Activated naive CD8-positive, alpha-beta T cell treated with anti-CD3 and anti-CD28 coated beads, Interleukin-2, amount 50 U/mL, for 16 hours (primary cell): ENCODE data around the gene SLC25A11.

Experiments used
- DNase-seq: peaks from one replicate; pipeline ENCODE4 v3.0.0-alpha.2; 2020; ENCODE audit warnings: low read depth, low spot score

SLC25A11 gene

GRCh38 chr17:4895657-4896331 is 44.1 kb downstream of the SLC25A11 start:
- no peak for DNase-seq

GRCh38 chr17:4895121-4895520 is 44.7 kb downstream of the SLC25A11 start:
- DNase-seq: no peak

GRCh38 chr17:4893721-4894560 is 45.9 kb downstream of the SLC25A11 start:
- no peak for DNase-seq

- no peak for DNase-seq
Observed at GRCh38 chr17:4893272-4893671, 46.6 kb downstream of the SLC25A11 start.

- DNase-seq: no peak
Observed at GRCh38 chr17:4892499-4893221, 47.2 kb downstream of the SLC25A11 start.

- no peak for DNase-seq
Observed at GRCh38 chr17:4891411-4892410, 48.1 kb downstream of the SLC25A11 start.

GRCh38 chr17:4887581-4887980 is 52.3 kb downstream of the SLC25A11 start:
- DNase-seq: no peak
